Measurements from ENCODE around the gene PCGF1.

GRCh38 chr2:74515271-74515980 is 7.9 kb upstream of the PCGF1 start:
- TF ChIP-seq CTCF (conservative IDR thresholded peaks at IDR 0.05; ENCODE audit: low read depth in 2 of 2) (no peak), EZH2 (IDR thresholded peaks at IDR 0.05; ENCODE audit: low read depth, unreplicated experiment) (peak; percentile 93), POLR2AphosphoS5 (IDR thresholded peaks at IDR 0.05; ENCODE audit: low read depth) (no peak), ZNF331 (CRISPR knock-in tag; IDR thresholded peaks at IDR 0.05; ENCODE audit: low read depth) (no peak), EZH2phosphoT487 (IDR thresholded peaks at IDR 0.05; ENCODE audit: unreplicated experiment) (peak; percentile 68)
